ENCODE results near the gene COL24A1. TPM values are rescaled to one million over a fixed set of nuclear protein-coding genes. Genes with fewer than 3 reads are reported as not detected.

Gene COL24A1
- total RNA-seq, 1 experiment from 2014 or later, result 0.15 TPM

DNA sequence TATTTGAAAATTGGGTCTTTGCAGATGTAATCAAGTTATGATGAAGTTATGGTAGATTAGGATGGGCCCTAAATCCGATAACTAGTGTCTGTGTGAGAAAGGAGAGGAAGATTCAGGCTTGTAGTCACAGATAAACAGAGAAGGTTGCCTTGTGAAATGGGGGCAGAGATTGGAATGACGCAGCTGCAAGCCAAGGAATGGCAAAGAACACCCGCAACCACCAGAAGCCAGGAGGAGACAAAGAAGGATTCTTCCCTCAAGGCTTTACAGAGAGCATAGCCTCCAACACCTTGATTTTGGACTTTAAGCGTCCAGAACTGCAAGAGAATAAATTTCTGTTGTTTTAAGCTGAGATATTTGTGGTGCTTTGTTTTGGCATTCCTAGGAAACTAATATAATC lies 35.4 kb upstream of the COL24A1 start:
- BruUV-seq (replicated peaks), result no TSS peak
- ChIA-PET CTCF (no interaction called here), POLR2A (ENCODE audit: low non-redundant PET) (no interaction called here)
- Histone ChIP-seq H3K4me1 (ENCODE audit: insufficient read depth, low read length, poor library complexity, severe bottlenecking) (peaks cover 6% of the 10 kb centered on the region), H3K36me3 (ENCODE audit: insufficient read depth, low read length, poor library complexity, severe bottlenecking) (no peaks in the 10 kb centered on the region), H3K9me3 (ENCODE audit: low read depth, low read length, poor library complexity, severe bottlenecking) (no peaks in the 10 kb centered on the region), H3K4me3 (ENCODE audit: low read depth, low read length, poor library complexity, severe bottlenecking) (no peak overlapping the region), H3K27me3 (replicated peaks; ENCODE audit: insufficient read depth, low read depth, low read length, poor library complexity) (no peaks in the 10 kb centered on the region), H3K27ac (ENCODE audit: low read depth, low read length, poor library complexity, severe bottlenecking) (no peak overlapping the region)
- no peak for DNase-seq (ENCODE audit: low spot score)
- intact Hi-C loops (cut with micrococcal nuclease; ENCODE audit: unreplicated experiment), result no loop called here
- no peak for TF ChIP-seq EZH2 (IDR thresholded peaks at IDR 0.05; ENCODE audit: borderline replicate concordance, low read depth, low read length, poor library complexity, severe bottlenecking)
- TF ChIP-seq, protein P1, sequence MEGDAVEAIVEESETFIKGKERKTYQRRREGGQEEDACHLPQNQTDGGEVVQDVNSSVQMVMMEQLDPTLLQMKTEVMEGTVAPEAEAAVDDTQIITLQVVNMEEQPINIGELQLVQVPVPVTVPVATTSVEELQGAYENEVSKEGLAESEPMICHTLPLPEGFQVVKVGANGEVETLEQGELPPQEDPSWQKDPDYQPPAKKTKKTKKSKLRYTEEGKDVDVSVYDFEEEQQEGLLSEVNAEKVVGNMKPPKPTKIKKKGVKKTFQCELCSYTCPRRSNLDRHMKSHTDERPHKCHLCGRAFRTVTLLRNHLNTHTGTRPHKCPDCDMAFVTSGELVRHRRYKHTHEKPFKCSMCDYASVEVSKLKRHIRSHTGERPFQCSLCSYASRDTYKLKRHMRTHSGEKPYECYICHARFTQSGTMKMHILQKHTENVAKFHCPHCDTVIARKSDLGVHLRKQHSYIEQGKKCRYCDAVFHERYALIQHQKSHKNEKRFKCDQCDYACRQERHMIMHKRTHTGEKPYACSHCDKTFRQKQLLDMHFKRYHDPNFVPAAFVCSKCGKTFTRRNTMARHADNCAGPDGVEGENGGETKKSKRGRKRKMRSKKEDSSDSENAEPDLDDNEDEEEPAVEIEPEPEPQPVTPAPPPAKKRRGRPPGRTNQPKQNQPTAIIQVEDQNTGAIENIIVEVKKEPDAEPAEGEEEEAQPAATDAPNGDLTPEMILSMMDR (conservative IDR thresholded peaks at IDR 0.05; ENCODE audit: low read depth, low read length), result no peak

DNA sequence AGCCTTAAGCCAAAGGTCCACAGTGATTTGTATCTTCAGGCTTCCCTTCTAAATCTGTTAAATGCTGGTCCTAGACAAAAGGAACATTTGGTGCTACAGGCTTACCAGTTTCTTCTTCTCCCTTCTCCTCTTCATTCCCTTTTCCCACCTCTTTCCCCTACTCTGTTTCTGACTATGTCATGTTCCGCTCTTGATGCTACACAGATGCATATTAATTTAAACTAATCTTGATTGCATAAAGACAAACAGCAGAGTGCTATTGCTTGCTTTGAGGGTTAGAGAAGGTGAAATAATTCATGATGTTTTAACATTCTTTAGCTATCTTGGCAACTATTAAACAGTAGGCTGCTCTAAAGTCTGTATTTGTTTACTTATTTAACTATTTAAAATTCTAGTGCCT lies 34.3 kb upstream of the COL24A1 start:
- POLR2A ChIA-PET (ENCODE audit: low non-redundant PET), result interaction anchor here (0.6 kb wide), 1 partner anchor 87 kb away, joined by 3 read pairs; no protein-coding TSS in a partner anchor
- no TSS peak for BruUV-seq (replicated peaks)

DNA sequence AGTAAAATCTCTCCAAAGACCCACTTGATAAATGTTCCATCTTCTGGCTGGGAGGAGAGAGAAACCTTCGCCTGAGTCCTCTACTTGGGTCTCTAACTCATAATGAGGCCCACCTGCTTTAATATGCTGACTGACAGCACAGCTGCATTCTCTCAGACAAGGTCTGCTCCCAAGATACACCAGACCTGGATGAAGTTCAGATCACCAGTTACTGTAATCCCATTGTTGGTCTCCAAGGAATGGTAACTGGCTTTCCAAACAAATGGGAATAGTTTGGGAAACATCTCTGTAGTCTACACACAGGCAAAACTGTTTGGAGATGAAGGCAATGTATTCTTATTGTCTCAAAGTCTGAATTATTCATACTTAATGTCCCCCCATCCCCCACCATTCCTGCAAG lies 27.9 kb upstream of the COL24A1 start:
- no peak for DNase-seq (ENCODE audit: low spot score)
- Histone ChIP-seq H3K4me3 (ENCODE audit: low read depth, low read length, poor library complexity, severe bottlenecking) (no peak overlapping the region), H3K27ac (ENCODE audit: low read depth, low read length, poor library complexity, severe bottlenecking) (no peak overlapping the region), H3K4me1 (ENCODE audit: insufficient read depth, low read length, poor library complexity, severe bottlenecking) (no peaks in the 10 kb centered on the region), H3K27me3 (replicated peaks; ENCODE audit: insufficient read depth, low read depth, low read length, poor library complexity) (no peaks in the 10 kb centered on the region), H3K36me3 (ENCODE audit: insufficient read depth, low read length, poor library complexity, severe bottlenecking) (no peaks in the 10 kb centered on the region), H3K9me3 (ENCODE audit: low read depth, low read length, poor library complexity, severe bottlenecking) (no peaks in the 10 kb centered on the region)
- no TSS peak for BruUV-seq (replicated peaks)
- ChIA-PET CTCF (no interaction called here), POLR2A (ENCODE audit: low non-redundant PET) (no interaction called here)
- TF ChIP-seq, protein P1 (conservative IDR thresholded peaks at IDR 0.05; ENCODE audit: low read depth, low read length), result no peak
- no peak for TF ChIP-seq EZH2 (IDR thresholded peaks at IDR 0.05; ENCODE audit: borderline replicate concordance, low read depth, low read length, poor library complexity, severe bottlenecking)
- intact Hi-C loops (cut with micrococcal nuclease; ENCODE audit: unreplicated experiment), result no loop called here

More for the DNA sequence above, 34.3 kb upstream of the COL24A1 start:
- intact Hi-C loops (cut with micrococcal nuclease; ENCODE audit: unreplicated experiment), result no loop called here
- TF ChIP-seq EZH2 (IDR thresholded peaks at IDR 0.05; ENCODE audit: borderline replicate concordance, low read depth, low read length, poor library complexity, severe bottlenecking), result no peak
- TF ChIP-seq, protein P1 (conservative IDR thresholded peaks at IDR 0.05; ENCODE audit: low read depth, low read length), result no peak
- H3K4me1 ChIP-seq (ENCODE audit: insufficient read depth, low read length, poor library complexity, severe bottlenecking), result peaks cover 4% of the 10 kb centered on the region
- CTCF ChIA-PET, result no interaction called here
- H3K27me3 ChIP-seq (replicated peaks; ENCODE audit: insufficient read depth, low read depth, low read length, poor library complexity), result no peaks in the 10 kb centered on the region
- H3K9me3 ChIP-seq (ENCODE audit: low read depth, low read length, poor library complexity, severe bottlenecking), result no peaks in the 10 kb centered on the region
- no peak for DNase-seq (ENCODE audit: low spot score)
- no peak overlapping the region for H3K27ac ChIP-seq (ENCODE audit: low read depth, low read length, poor library complexity, severe bottlenecking)
- no peaks in the 10 kb centered on the region for H3K36me3 ChIP-seq (ENCODE audit: insufficient read depth, low read length, poor library complexity, severe bottlenecking)
- H3K4me3 ChIP-seq (ENCODE audit: low read depth, low read length, poor library complexity, severe bottlenecking), result no peak overlapping the region

Measured in A673 (cell line).